ENCODE results near the gene ADAM20. TPM values are rescaled to one million over a fixed set of nuclear protein-coding genes. Genes with fewer than 3 reads are reported as not detected.

ADAM20 gene
- total RNA-seq, 1 experiment from 2014 or later, result not detected

Other genes with a start within 250 kb of the ADAM20 start
- 73.6 and 82.1 TPM in 2 replicates for gene COX16, start 175.3 kb downstream of the ADAM20 start, total RNA-seq (2014; rRNA removed; shearing (Covaris generic))
- gene SYNJ2BP, start 117.9 kb downstream of the ADAM20 start, total RNA-seq (2014; rRNA removed; shearing (Covaris generic)), result 18.5 and 22.5 TPM in 2 replicates
- 0.64 and 0.88 TPM in 2 replicates for gene ADAM21, start 82.8 kb downstream of the ADAM20 start, total RNA-seq (2014; rRNA removed; shearing (Covaris generic))
- gene MED6, start 65.7 kb upstream of the ADAM20 start, total RNA-seq (2014; rRNA removed; shearing (Covaris generic)), result 48.6 and 50.4 TPM in 2 replicates
- gene TTC9, start 106.9 kb upstream of the ADAM20 start, total RNA-seq (2014; rRNA removed; shearing (Covaris generic)), result 0.68 and 0.88 TPM in 2 replicates